Smooth muscle cell (in vitro differentiated cells): ENCODE data around the gene NUP210. TPM values are rescaled to one million over a fixed set of nuclear protein-coding genes. Genes with fewer than 3 reads are reported as not detected.

Experiments
- DNase-seq: peaks from one replicate; lab custom pipeline; 2025; ENCODE audit not compliant: unreplicated experiment; lab: John Stamatoyannopoulos, UW
- H2AFZ ChIP-seq: fragments of 200-600 bp; sonication (generic); 2 replicates; pipeline ENCODE4 v1.6.0; 2016; ENCODE audit warnings: antibody characterized with exemption, low read depth, mild to moderate bottlenecking
- H3F3A ChIP-seq: fragments of 200-600 bp; sonication (generic); 2 replicates; pipeline ENCODE4 v1.6.0; 2017; ENCODE audit warnings: antibody characterized with exemption, low read depth
- H3K27ac ChIP-seq: fragments of 200-600 bp; sonication (generic); 2 replicates; pipeline ENCODE4 v1.5.1; 2016; ENCODE audit warnings: low read depth, mild to moderate bottlenecking
- H3K27me3 ChIP-seq: fragments of 200-600 bp; sonication (generic); 2 replicates; pipeline ENCODE4 v1.6.1; 2016; ENCODE audit warnings: low read depth, mild to moderate bottlenecking
- H3K36me3 ChIP-seq: fragments of 200-600 bp; sonication (generic); 2 replicates; pipeline ENCODE4 v1.5.1; 2016; ENCODE audit warnings: low read depth
- H3K4me1 ChIP-seq: fragments of 200-600 bp; sonication (generic); 2 replicates; pipeline ENCODE4 v1.5.1; 2016; ENCODE audit warnings: low read depth
- H3K4me2 ChIP-seq: fragments of 200-600 bp; sonication (generic); 2 replicates; pipeline ENCODE4 v1.6.0; 2016; ENCODE audit warnings: mild to moderate bottlenecking
- H3K4me3 ChIP-seq: fragments of 200-600 bp; sonication (generic); 2 replicates; pipeline ENCODE4 v1.5.1; 2016; ENCODE audit warnings: mild to moderate bottlenecking
- H3K79me2 ChIP-seq: fragments of 200-600 bp; sonication (generic); 2 replicates; pipeline ENCODE4 v1.6.0; 2016; ENCODE audit warnings: low read depth, mild to moderate bottlenecking
- H3K9ac ChIP-seq: fragments of 200-600 bp; sonication (generic); 2 replicates; pipeline ENCODE4 v1.6.0; 2016; ENCODE audit warnings: low read depth
- H3K9me3 ChIP-seq: fragments of 200-600 bp; sonication (generic); replicated peaks from 2 replicates; pipeline ENCODE4 v1.5.1; 2016; ENCODE audit warnings: low read depth
- H4K20me1 ChIP-seq: fragments of 200-600 bp; sonication (generic); 2 replicates; pipeline ENCODE4 v1.6.0; 2016; ENCODE audit warnings: low read depth
- CTCF ChIP-seq: fragments of 200-600 bp; sonication (generic); IDR thresholded peaks from 2 replicates; pipeline ENCODE4 v1.5.1; 2017; ENCODE audit warnings: borderline replicate concordance, mild to moderate bottlenecking, antibody characterized with exemption; ENCODE audit not compliant: insufficient read depth, poor library complexity, severe bottlenecking
- WGBS: methylation state at CpG from one replicate; pipeline ENCODE4 v1.1.7; 2016; ENCODE audit warnings: low lambda C conversion rate; 5-methylcytosine and 5-hydroxymethylcytosine counted together
- polyA plus RNA-seq: library from polyadenylated mRNA; unstranded; fragments of >200 nt; fragmentation: Nextera tagmentation; extraction: Ambion mirVana; gene quantifications from 2 replicates; pipeline ENCODE4 v1.2.1, GENCODE V29; 2016
- total RNA-seq: library from RNA; depleted of rRNA; stranded (reverse); fragments of >200 nt; gene quantifications from 2 replicates; pipeline ENCODE4 v1.2.3, GENCODE V29; 2014

Gene NUP210
- total and polyA plus RNA-seq, 2 experiments from 2014 or later, result 0.35 to 1.5 TPM

- no peaks in the 10 kb centered on the region for H4K20me1 ChIP-seq
- no peak overlapping the region for H3K4me3 ChIP-seq
- no peaks in the 10 kb centered on the region for H3F3A ChIP-seq
- no peak for TF ChIP-seq CTCF
- no peak overlapping the region for H2AFZ ChIP-seq
- no peak overlapping the region for H3K27ac ChIP-seq
- WGBS, result 97% methylated on average over 8 of the region's 8 CpGs
- no peaks in the 10 kb centered on the region for H3K9me3 ChIP-seq
- H3K79me2 ChIP-seq, result no peaks in the 10 kb centered on the region
- H3K9ac ChIP-seq, result no peak overlapping the region
- no peaks in the 10 kb centered on the region for H3K27me3 ChIP-seq
- H3K4me2 ChIP-seq, result no peak overlapping the region
- no peaks in the 10 kb centered on the region for H3K36me3 ChIP-seq
- no peaks in the 10 kb centered on the region for H3K4me1 ChIP-seq
- DNase-seq, result no peak
Measured at GRCh38 chr3:13362551-13362950, 57.6 kb downstream of the NUP210 start.

- H3K4me1 ChIP-seq, result no peaks in the 10 kb centered on the region
- 93% methylated on average over 6 of the region's 6 CpGs for WGBS
Measured at GRCh38 chr3:13359916-13360315, 60.2 kb downstream of the NUP210 start.

GRCh38 chr3:13358643-13359042, 61.5 kb downstream of the NUP210 start:
- Histone ChIP-seq H3K4me1 (no peaks in the 10 kb centered on the region), H3F3A (no peaks in the 10 kb centered on the region), H3K9me3 (no peaks in the 10 kb centered on the region), H3K36me3 (no peaks in the 10 kb centered on the region), H4K20me1 (no peaks in the 10 kb centered on the region), H3K27ac (no peak overlapping the region), H3K4me2 (no peak overlapping the region), H3K27me3 (no peaks in the 10 kb centered on the region), H3K4me3 (no peak overlapping the region), H2AFZ (no peak overlapping the region), H3K79me2 (no peaks in the 10 kb centered on the region), H3K9ac (no peak overlapping the region)
- 88% methylated on average over 7 of the region's 7 CpGs for WGBS
- no peak for DNase-seq
- no peak for TF ChIP-seq CTCF

More at GRCh38 chr3:13359916-13360315, 60.2 kb downstream of the NUP210 start:
- Histone ChIP-seq H2AFZ (no peak overlapping the region), H3K27ac (no peak overlapping the region), H3K36me3 (no peaks in the 10 kb centered on the region), H3K9ac (no peak overlapping the region), H3K79me2 (no peaks in the 10 kb centered on the region), H3K27me3 (no peaks in the 10 kb centered on the region), H3K9me3 (no peaks in the 10 kb centered on the region), H4K20me1 (no peaks in the 10 kb centered on the region), H3K4me3 (no peak overlapping the region), H3K4me2 (no peak overlapping the region), H3F3A (no peaks in the 10 kb centered on the region)
- TF ChIP-seq CTCF, result no peak
- DNase-seq, result no peak

GRCh38 chr3:13358051-13358450, 62.1 kb downstream of the NUP210 start:
- Histone ChIP-seq H3K27ac (no peak overlapping the region), H3F3A (no peaks in the 10 kb centered on the region), H3K4me1 (no peaks in the 10 kb centered on the region), H3K9me3 (no peaks in the 10 kb centered on the region), H3K36me3 (no peaks in the 10 kb centered on the region), H3K4me2 (no peak overlapping the region), H3K9ac (no peak overlapping the region), H3K27me3 (no peaks in the 10 kb centered on the region), H3K79me2 (no peaks in the 10 kb centered on the region), H3K4me3 (no peak overlapping the region), H4K20me1 (no peaks in the 10 kb centered on the region), H2AFZ (no peak overlapping the region)
- TF ChIP-seq CTCF, result no peak
- no peak for DNase-seq
- 96% methylated on average over 18 of the region's 18 CpGs for WGBS
